Neural progenitor cell (in vitro differentiated cells): ENCODE data around the gene MYLK3.

Source experiments
- CTCF ChIP-seq: fragments of 200-600 bp; sonication (generic); IDR thresholded peaks from 2 replicates; pipeline ENCODE4 v1.5.1; 2017; ENCODE audit warnings: antibody characterized with exemption, mild to moderate bottlenecking
- EZH2 ChIP-seq: fragments of 200-600 bp; sonication (generic); IDR thresholded peaks from 2 replicates; pipeline ENCODE4 v1.6.1; 2017; ENCODE audit warnings: antibody characterized with exemption, mild to moderate bottlenecking, moderate library complexity
- EZH2phosphoT487 ChIP-seq: fragments of 200-600 bp; sonication (generic); IDR thresholded peaks from 2 replicates; pipeline ENCODE4 v1.6.1; 2017; ENCODE audit warnings: antibody characterized with exemption

- TF ChIP-seq CTCF (no peak), EZH2 (no peak), EZH2phosphoT487 (no peak)
Observed at GRCh38 chr16:46753015-46753414, 4.9 kb upstream of the MYLK3 start.
